HL-60 (cell line): Measurements from ENCODE around the gene BCL3.

ENCODE experiments used
- GABPA ChIP-seq: IDR thresholded peaks from 2 replicates; pipeline ENCODE4 v1.6.1; 2012; ENCODE audit warnings: low read depth
- POLR2AphosphoS5 ChIP-seq: IDR thresholded peaks from 2 replicates; pipeline ENCODE4 v1.6.1; 2012; ENCODE audit warnings: low read depth
- TF ChIP-seq, protein P1 (sequence below): IDR thresholded peaks from one replicate; pipeline ENCODE4 v1.5.1; 2011; ENCODE audit warnings: low read length, control low read depth, inconsistent platforms; ENCODE audit not compliant: insufficient read depth

- TF ChIP-seq, protein P1, sequence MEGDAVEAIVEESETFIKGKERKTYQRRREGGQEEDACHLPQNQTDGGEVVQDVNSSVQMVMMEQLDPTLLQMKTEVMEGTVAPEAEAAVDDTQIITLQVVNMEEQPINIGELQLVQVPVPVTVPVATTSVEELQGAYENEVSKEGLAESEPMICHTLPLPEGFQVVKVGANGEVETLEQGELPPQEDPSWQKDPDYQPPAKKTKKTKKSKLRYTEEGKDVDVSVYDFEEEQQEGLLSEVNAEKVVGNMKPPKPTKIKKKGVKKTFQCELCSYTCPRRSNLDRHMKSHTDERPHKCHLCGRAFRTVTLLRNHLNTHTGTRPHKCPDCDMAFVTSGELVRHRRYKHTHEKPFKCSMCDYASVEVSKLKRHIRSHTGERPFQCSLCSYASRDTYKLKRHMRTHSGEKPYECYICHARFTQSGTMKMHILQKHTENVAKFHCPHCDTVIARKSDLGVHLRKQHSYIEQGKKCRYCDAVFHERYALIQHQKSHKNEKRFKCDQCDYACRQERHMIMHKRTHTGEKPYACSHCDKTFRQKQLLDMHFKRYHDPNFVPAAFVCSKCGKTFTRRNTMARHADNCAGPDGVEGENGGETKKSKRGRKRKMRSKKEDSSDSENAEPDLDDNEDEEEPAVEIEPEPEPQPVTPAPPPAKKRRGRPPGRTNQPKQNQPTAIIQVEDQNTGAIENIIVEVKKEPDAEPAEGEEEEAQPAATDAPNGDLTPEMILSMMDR = no peak
- no peak for TF ChIP-seq GABPA
- TF ChIP-seq POLR2AphosphoS5 = no peak
These were observed 28.0 kb downstream of the BCL3 start for GRCh38 chr19:44776402-44777096.
